Measurements from ENCODE around the gene ALDH8A1. TPM values are rescaled to one million over a fixed set of nuclear protein-coding genes. Genes with fewer than 3 reads are reported as not detected.

ALDH8A1 gene
- total RNA-seq, 1 experiment from 2014 or later: not detected

- BruUV-seq (replicated peaks): no TSS peak
- intact Hi-C loops (cut with micrococcal nuclease; ENCODE audit: unreplicated experiment): no loop called here
- DNase-seq (ENCODE audit: low read depth, low spot score) (no peak), ATAC-seq (no peak)
- Histone ChIP-seq H3K36me3 (ENCODE audit: control insufficient read depth, insufficient read depth, low read length) (no peaks in the 10 kb centered on the region), H3K9me3 (ENCODE audit: control insufficient read depth, insufficient read depth, low read depth, low read length) (no peaks in the 10 kb centered on the region), H3K27ac (ENCODE audit: low read length) (no peak overlapping the region), H3K27me3 (ENCODE audit: control insufficient read depth, insufficient read depth, low read length) (no peaks in the 10 kb centered on the region), H3K4me1 (ENCODE audit: control insufficient read depth, insufficient read depth, low read length) (no peaks in the 10 kb centered on the region), H3K4me3 (ENCODE audit: low read depth in 2 of 2, low read length in 2 of 2) (no peak overlapping the region)
- ChIA-PET POLR2A (no interaction called here), CTCF (no interaction called here)
- TF ChIP-seq CTCF (IDR thresholded peaks at IDR 0.05) (no peak), REST (IDR thresholded peaks at IDR 0.05; ENCODE audit: insufficient read depth in 1 of 2, low read depth in 2 of 2, low read length in 1 of 2) (no peak)
- in situ Hi-C loops (cut with HindIII; ENCODE audit: low pct_unique_long_range_greater_than_20kb, low sequenced_read_pairs): no loop called here
These were observed 1.8 kb downstream of the ALDH8A1 start for GRCh38 chr6:134948142-134948541.

- no TSS peak for BruUV-seq (replicated peaks)
These were observed 4.9 kb downstream of the ALDH8A1 start for GRCh38 chr6:134945045-134945444.

More at GRCh38 chr6:134945045-134945444, 4.9 kb downstream of the ALDH8A1 start:
- no peaks in the 10 kb centered on the region for H3K36me3 ChIP-seq (ENCODE audit: control insufficient read depth, insufficient read depth, low read length)
- in situ Hi-C loops (cut with HindIII; ENCODE audit: low pct_unique_long_range_greater_than_20kb, low sequenced_read_pairs) (no loop called here), intact Hi-C loops (cut with micrococcal nuclease; ENCODE audit: unreplicated experiment) (no loop called here)
- no peak for TF ChIP-seq POLR2AphosphoS5 (IDR thresholded peaks at IDR 0.05; ENCODE audit: low read depth, low read length)
- no peak for TF ChIP-seq CTCF (IDR thresholded peaks at IDR 0.05)
- no peak for TF ChIP-seq SIN3A (IDR thresholded peaks at IDR 0.05; ENCODE audit: borderline replicate concordance, insufficient read depth, low read depth, low read length)
- no peak for TF ChIP-seq REST (IDR thresholded peaks at IDR 0.05; ENCODE audit: insufficient read depth in 1 of 2, low read depth in 2 of 2, low read length in 1 of 2)
- no peak for TF ChIP-seq TCF7L2 (IDR thresholded peaks at IDR 0.05; ENCODE audit: low read depth, low read length)
- no peak overlapping the region for H3K4me3 ChIP-seq (ENCODE audit: low read depth in 2 of 2, low read length in 2 of 2)
- H3K4me1 ChIP-seq (ENCODE audit: control insufficient read depth, insufficient read depth, low read length): no peaks in the 10 kb centered on the region
- no peaks in the 10 kb centered on the region for H3K9me3 ChIP-seq (ENCODE audit: control insufficient read depth, insufficient read depth, low read depth, low read length)
- ATAC-seq (no peak), DNase-seq (ENCODE audit: low read depth, low spot score) (no peak)
- no peaks in the 10 kb centered on the region for H3K27me3 ChIP-seq (ENCODE audit: control insufficient read depth, insufficient read depth, low read length)
- H3K27ac ChIP-seq (ENCODE audit: low read length): no peak overlapping the region
- CTCF ChIA-PET: no interaction called here
- POLR2A ChIA-PET: interaction anchor here (0.5 kb wide), 1 partner anchor 228 kb away, joined by 3 read pairs; no protein-coding TSS in a partner anchor
